Chondrocyte (in vitro differentiated cells): Measurements from ENCODE around the gene ABCA1. TPM values are rescaled to one million over a fixed set of nuclear protein-coding genes. Genes with fewer than 3 reads are reported as not detected.
"Not testable (repeated sequence)": the region's sequence is repeated elsewhere in the genome, so short reads cannot be mapped to it uniquely, and the experiment has no call there.

Experiments
- DNase-seq: peaks from one replicate; pipeline ENCODE4 v3.0.0; 2021; ENCODE audit warnings: mixed read lengths, low spot score
- H3K27ac Mint-ChIP-seq: one replicate; pipeline ENCODE4 v1.8.0; 2021; ENCODE audit warnings: mild to moderate bottlenecking, moderate library complexity, mixed read lengths; ENCODE audit not compliant: unreplicated experiment
- H3K27me3 Mint-ChIP-seq: 2 replicates; pipeline ENCODE4 v1.8.0; 2021; ENCODE audit warnings: low read depth, mixed read lengths
- H3K36me3 Mint-ChIP-seq: 2 replicates; pipeline ENCODE4 v1.8.0; 2021; ENCODE audit warnings: low read depth, mixed read lengths
- H3K4me1 Mint-ChIP-seq: 2 replicates; pipeline ENCODE4 v1.8.0; 2021; ENCODE audit warnings: low read depth, mild to moderate bottlenecking, mixed read lengths
- H3K4me3 Mint-ChIP-seq: one replicate; pipeline ENCODE4 v1.8.0; 2021; ENCODE audit warnings: mild to moderate bottlenecking, moderate library complexity, mixed read lengths; ENCODE audit not compliant: unreplicated experiment
- H3K9me3 Mint-ChIP-seq: 2 replicates; pipeline ENCODE4 v1.8.0; 2021; ENCODE audit warnings: low read depth, mixed read lengths
- total RNA-seq: library from RNA; stranded (reverse); gene quantifications from 3 replicates; pipeline ENCODE4 v1.2.1, GENCODE V29; 2021
- TF ChIP-seq, protein P1 (sequence below): fragments of 200-600 bp; sonication (generic); IDR thresholded peaks from 2 replicates; pipeline ENCODE4 v1.5.0; 2021; ENCODE audit warnings: antibody characterized with exemption, mild to moderate bottlenecking, moderate library complexity

Gene ABCA1
- total RNA-seq, 1 donor from 2014 or later, result 22.4 TPM

DNA sequence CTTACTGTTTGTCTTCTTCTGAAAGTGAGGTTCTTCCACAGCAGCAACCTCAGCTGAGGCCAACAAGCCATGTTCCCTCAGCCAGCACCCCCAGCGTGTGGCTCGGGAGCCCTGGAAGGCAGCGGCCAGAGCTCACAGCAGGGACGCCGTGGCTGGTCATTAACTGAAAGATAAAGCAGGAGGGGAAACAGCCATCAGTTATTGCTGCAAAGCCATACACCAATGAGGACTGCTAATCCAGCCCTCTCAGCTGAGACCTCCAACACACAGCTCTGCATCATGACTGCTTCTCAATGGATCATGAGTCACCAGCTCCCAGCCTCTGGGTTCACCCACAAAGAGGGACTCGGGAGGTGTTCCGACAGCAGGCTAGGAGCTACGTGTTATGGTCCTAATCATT, 24.3 kb downstream of the ABCA1 start:
- Mint-ChIP-seq H3K9me3 (no peaks in the 10 kb centered on the region), H3K4me3 (peak overlapping the region; percentile 51), H3K27ac (peak overlapping the region; percentile 76), H3K27me3 (no peaks in the 10 kb centered on the region), H3K36me3 (peaks cover 2% of the 10 kb centered on the region), H3K4me1 (peaks cover 48% of the 10 kb centered on the region)
- no peak for DNase-seq
- TF ChIP-seq, protein P1, sequence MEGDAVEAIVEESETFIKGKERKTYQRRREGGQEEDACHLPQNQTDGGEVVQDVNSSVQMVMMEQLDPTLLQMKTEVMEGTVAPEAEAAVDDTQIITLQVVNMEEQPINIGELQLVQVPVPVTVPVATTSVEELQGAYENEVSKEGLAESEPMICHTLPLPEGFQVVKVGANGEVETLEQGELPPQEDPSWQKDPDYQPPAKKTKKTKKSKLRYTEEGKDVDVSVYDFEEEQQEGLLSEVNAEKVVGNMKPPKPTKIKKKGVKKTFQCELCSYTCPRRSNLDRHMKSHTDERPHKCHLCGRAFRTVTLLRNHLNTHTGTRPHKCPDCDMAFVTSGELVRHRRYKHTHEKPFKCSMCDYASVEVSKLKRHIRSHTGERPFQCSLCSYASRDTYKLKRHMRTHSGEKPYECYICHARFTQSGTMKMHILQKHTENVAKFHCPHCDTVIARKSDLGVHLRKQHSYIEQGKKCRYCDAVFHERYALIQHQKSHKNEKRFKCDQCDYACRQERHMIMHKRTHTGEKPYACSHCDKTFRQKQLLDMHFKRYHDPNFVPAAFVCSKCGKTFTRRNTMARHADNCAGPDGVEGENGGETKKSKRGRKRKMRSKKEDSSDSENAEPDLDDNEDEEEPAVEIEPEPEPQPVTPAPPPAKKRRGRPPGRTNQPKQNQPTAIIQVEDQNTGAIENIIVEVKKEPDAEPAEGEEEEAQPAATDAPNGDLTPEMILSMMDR, result no peak

DNA sequence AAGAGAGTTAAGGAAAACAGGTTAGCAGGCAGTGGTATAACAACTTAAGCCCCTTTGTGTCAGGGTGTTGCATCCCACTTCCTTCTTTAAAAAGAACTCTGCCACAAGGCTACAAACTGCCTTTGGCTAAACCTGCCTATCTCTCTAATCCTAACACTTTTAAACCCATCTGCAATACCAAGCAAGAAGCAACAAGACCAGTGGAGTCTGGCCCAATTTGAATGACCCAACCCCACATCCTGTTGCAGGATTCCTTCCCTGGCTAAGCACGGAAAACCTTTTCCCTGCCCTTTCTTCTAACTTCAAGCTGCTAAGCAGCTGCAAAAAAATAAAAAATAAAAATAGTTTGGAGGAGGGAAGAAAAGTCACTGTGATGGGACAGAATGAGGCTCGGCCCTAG, 27.1 kb downstream of the ABCA1 start:
- no peak for DNase-seq
- Mint-ChIP-seq H3K27me3 (no peaks in the 10 kb centered on the region), H3K36me3 (peaks cover 4% of the 10 kb centered on the region), H3K4me1 (peaks cover 32% of the 10 kb centered on the region), H3K4me3 (no peak overlapping the region), H3K27ac (no peak overlapping the region), H3K9me3 (no peaks in the 10 kb centered on the region)
- TF ChIP-seq, protein P1, result no peak

DNA sequence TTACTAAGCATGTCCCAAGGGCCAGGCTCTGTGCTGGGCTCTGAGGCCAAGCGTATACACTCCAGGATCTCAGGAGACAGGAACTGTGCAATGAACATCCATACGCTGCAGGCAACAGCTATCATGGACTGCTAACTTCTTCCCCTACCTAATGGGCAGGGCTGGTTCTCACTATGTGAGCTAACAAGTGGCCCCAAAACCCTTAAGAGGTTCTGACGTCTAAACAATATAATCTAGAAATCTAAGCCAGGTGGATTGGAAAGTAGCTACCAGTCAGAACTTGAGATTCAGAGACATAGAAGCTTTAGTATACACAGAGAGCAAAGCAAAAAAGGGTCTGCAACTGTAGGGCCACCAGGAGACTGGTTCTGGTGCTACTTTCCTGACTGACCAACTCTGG, 27.6 kb downstream of the ABCA1 start:
- Mint-ChIP-seq H3K27me3 (no peaks in the 10 kb centered on the region), H3K27ac (no peak overlapping the region), H3K9me3 (no peaks in the 10 kb centered on the region), H3K36me3 (peaks cover 4% of the 10 kb centered on the region), H3K4me1 (peaks cover 32% of the 10 kb centered on the region), H3K4me3 (no peak overlapping the region)
- no peak for DNase-seq
- TF ChIP-seq, protein P1, result no peak

DNA sequence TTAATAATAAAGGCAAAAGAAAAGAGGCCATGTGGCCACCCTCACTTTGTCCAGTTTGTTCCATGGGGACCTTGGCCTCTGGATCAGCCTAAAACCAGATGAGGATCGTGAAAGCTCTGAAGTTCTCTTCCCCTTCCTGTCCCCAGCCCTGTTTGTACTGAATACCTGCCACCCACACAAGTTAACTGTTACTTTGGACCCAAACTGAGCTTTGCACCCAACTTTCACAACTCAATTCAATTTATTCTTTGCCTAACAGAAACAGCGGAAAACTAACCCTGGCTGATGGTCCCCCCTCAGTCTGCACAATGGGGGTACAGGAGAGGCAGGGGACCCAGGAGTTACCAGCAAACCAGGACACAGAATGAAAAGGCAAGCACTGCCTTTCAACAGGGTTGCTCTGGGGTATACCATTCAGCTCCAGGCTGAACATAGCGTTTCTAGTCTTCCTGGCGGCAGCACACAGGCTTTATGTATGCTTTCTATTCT, 28.2 kb downstream of the ABCA1 start:
- peaks cover 33% of the 10 kb centered on the region for H3K4me1 Mint-ChIP-seq
- H3K4me3 Mint-ChIP-seq, result no peak overlapping the region
- H3K9me3 Mint-ChIP-seq, result no peaks in the 10 kb centered on the region
- H3K36me3 Mint-ChIP-seq, result peaks cover 4% of the 10 kb centered on the region
- TF ChIP-seq, protein P1, result no peak
- H3K27me3 Mint-ChIP-seq, result no peaks in the 10 kb centered on the region
- no peak overlapping the region for H3K27ac Mint-ChIP-seq
- no peak for DNase-seq

DNA sequence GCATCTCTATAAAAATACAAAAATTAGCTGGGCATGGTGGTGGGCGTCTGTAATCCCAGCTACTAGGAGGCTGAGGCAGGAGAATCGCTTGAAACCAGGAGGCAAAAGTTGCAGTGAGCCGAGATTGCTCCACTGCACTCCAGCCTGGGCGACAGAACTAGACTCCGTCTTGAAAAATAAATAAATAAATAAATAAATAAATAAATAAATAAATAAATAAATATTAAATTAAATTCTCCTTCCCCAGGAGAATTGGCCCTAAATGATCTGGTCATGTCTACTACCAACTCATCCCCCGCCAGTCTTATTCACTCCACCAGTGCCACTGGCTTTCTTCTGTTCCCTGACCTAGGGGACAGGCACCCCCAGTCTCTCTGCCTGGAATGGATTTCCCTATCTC, 29.6 kb downstream of the ABCA1 start:
- not testable (repeated sequence) for DNase-seq, H3K4me3 Mint-ChIP-seq, H3K27me3 Mint-ChIP-seq, H3K36me3 Mint-ChIP-seq, H3K27ac Mint-ChIP-seq, H3K9me3 Mint-ChIP-seq
- peaks cover 29% of the 10 kb centered on the region for H3K4me1 Mint-ChIP-seq

DNA sequence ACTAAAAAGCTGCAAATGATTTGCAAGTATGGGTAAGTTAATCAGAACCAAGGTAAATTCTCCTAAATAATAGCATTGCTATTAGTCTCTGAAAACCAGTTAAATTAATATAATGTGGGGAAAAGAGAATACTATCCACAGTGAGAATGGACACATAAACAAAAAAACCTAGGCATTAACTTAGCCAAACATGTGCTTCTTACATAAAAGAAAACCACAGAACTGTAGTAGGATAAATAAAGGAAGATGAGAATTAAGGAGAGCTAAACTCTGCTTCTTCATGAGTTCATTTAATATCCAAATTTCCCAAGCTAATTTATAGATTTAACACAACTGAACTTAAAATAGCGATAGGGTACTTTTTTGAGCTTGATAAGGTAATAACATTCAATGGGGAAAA, 31.8 kb downstream of the ABCA1 start:
- peaks cover 23% of the 10 kb centered on the region for H3K4me1 Mint-ChIP-seq
- DNase-seq, result no peak
- no peak overlapping the region for H3K4me3 Mint-ChIP-seq
- peaks cover 2% of the 10 kb centered on the region for H3K36me3 Mint-ChIP-seq
- no peaks in the 10 kb centered on the region for H3K9me3 Mint-ChIP-seq
- TF ChIP-seq, protein P1, result no peak
- H3K27ac Mint-ChIP-seq, result no peak overlapping the region
- H3K27me3 Mint-ChIP-seq, result no peaks in the 10 kb centered on the region
